A549 (cell line): ENCODE results near the gene ANKRD65. TPM values are rescaled to one million over a fixed set of nuclear protein-coding genes. Genes with fewer than 3 reads are reported as not detected.

Source experiments
- ATAC-seq, 2 experiments: fragments of 200-7000 bp in 1 of 2; fragments of >200 bp in 1 of 2; cut with Nextera tagmentation in 1 of 2; cut with Tn5 transposase in 1 of 2; 3 replicates each; pipeline versions ENCODE4 v1.8.0 to v1.9.1; 2018 to 2020; ENCODE audit warnings: mild to moderate bottlenecking in 1 of 2, moderate library complexity in 1 of 2
- CTCF ChIA-PET: fragments of 300-600 bp; sonication (Branson Sonifier 250); formaldehyde crosslinking; extraction: SDS; loops from one replicate; lab custom pipeline; 2021; ENCODE audit warnings: antibody characterized with exemption, inconsistent platforms; lab: Yijun Ruan, JAX
- POLR2A ChIA-PET: fragments of 350-600 bp; formaldehyde crosslinking; extraction: SDS; loops from one replicate; lab custom pipeline; 2021; ENCODE audit warnings: antibody characterized with exemption, inconsistent platforms; lab: Yijun Ruan, JAX
- DNase-seq, 2 experiments: peaks; one replicate each; pipeline versions ENCODE4 v3.0.0 to v3.0.0-alpha.2; 2011 to 2016; ENCODE audit warnings: low read depth in 1 of 2, low spot score in 1 of 2
- FAIRE-seq: peaks from 2 replicates; lab custom pipeline; 2011; peaks lifted over from hg19 to GRCh38; lab: Jason Lieb, UNC
- H3K27ac ChIP-seq, 2 experiments: fragments of >200 bp; sonication (Bioruptor Twin); formaldehyde crosslinking; 3 replicates each; pipeline ENCODE4 v1.5.1; 2016 to 2017
- H3K4me1 ChIP-seq: fragments of >200 bp; sonication (Bioruptor Twin); formaldehyde crosslinking; 3 replicates; pipeline ENCODE4 v1.6.1; 2016
- H3K4me2 ChIP-seq: fragments of >200 bp; sonication (Bioruptor Twin); formaldehyde crosslinking; 3 replicates; pipeline ENCODE4 v1.6.1; 2016
- H3K4me3 ChIP-seq: fragments of >200 bp; sonication (Bioruptor Twin); formaldehyde crosslinking; 3 replicates; pipeline ENCODE4 v1.5.1; 2016
- H3K9me3 ChIP-seq: fragments of >200 bp; sonication (Bioruptor Twin); formaldehyde crosslinking; 3 replicates; pipeline ENCODE4 v1.6.1; 2016
- ATOH8 ChIP-seq: fragments of 250-450 bp; sonication (Bioruptor Pico); IDR thresholded peaks from 2 replicates; pipeline ENCODE4 v1.5.0; 2020; ENCODE audit warnings: low read depth, mild to moderate bottlenecking, moderate library complexity
- CBX2 ChIP-seq: fragments of 200-600 bp; sonication (generic); IDR thresholded peaks from 2 replicates; pipeline ENCODE4 v1.6.1; 2016; ENCODE audit warnings: low read depth, mild to moderate bottlenecking, borderline replicate concordance
- CBX8 ChIP-seq: fragments of 200-600 bp; sonication (generic); IDR thresholded peaks from 2 replicates; pipeline ENCODE4 v1.6.1; 2016
- JUN ChIP-seq, 2 experiments: fragments of >200 bp; sonication (Bioruptor Twin); formaldehyde crosslinking; IDR thresholded peaks; 2 replicates in 1 of 2; 3 replicates in 1 of 2; pipeline ENCODE4 v1.6.1; 2016 to 2017
- KDM5A ChIP-seq: fragments of 200-600 bp; sonication (generic); IDR thresholded peaks from 2 replicates; pipeline ENCODE4 v1.6.1; 2016; ENCODE audit warnings: antibody characterized with exemption, mild to moderate bottlenecking
- POLR2AphosphoS2 ChIP-seq: conservative IDR thresholded peaks from 2 replicates; pipeline ENCODE4 v1.6.1; 2012; ENCODE audit warnings: low read length, improper control_type of control experiment, inconsistent platforms
- RAD21 ChIP-seq, 2 experiments: fragments of >200 bp in 1 of 2; sonication (Bioruptor Twin) in 1 of 2; formaldehyde crosslinking in 1 of 2; IDR thresholded peaks in 1 of 2; conservative IDR thresholded peaks in 1 of 2; 2 replicates in 1 of 2; 3 replicates in 1 of 2; pipeline ENCODE4 v1.6.1; 2012 to 2018; ENCODE audit warnings: inconsistent platforms in 1 of 2
- RARB ChIP-seq: fragments of 250-450 bp; sonication (Bioruptor Pico); IDR thresholded peaks from 2 replicates; pipeline ENCODE4 v1.8.0; 2021; ENCODE audit warnings: mild to moderate bottlenecking, moderate library complexity
- RCOR1 ChIP-seq: fragments of 150-350 bp; IDR thresholded peaks from 2 replicates; pipeline ENCODE4 v1.6.1; 2014; ENCODE audit warnings: antibody characterized with exemption, low read length, low read depth
- SMC3 ChIP-seq: fragments of >200 bp; sonication (Bioruptor Twin); formaldehyde crosslinking; IDR thresholded peaks from 3 replicates; pipeline ENCODE4 v1.6.1; 2018; ENCODE audit warnings: inconsistent platforms
- USF2 ChIP-seq: fragments of 450-650 bp; IDR thresholded peaks from 2 replicates; pipeline ENCODE4 v1.6.1; 2014; ENCODE audit warnings: antibody characterized with exemption
- WGBS: methylation state at CpG from one replicate; pipeline ENCODE4 v1.1.6; 2017; ENCODE audit errors: missing lambda C conversion rate; 5-methylcytosine and 5-hydroxymethylcytosine counted together
- polyA plus RNA-seq, 4 experiments: library from polyadenylated mRNA; depleted of rRNA in 3 of 4; stranded (reverse); fragments of >200 nt; fragmentation: RNase III in 1 of 4; extraction: RNeasy Plus Mini Kit Qiagen cat#74134 plus additional on column Dnase treatment in 1 of 4; gene quantifications; 2 replicates in 3 of 4; 3 replicates in 1 of 4; pipeline ENCODE4 v1.2.3, GENCODE V29; 2011 to 2017
- TF ChIP-seq, protein P1 (sequence below): fragments of 200-600 bp; sonication (generic); IDR thresholded peaks from 2 replicates; pipeline ENCODE4 v1.6.1; 2016; ENCODE audit warnings: antibody characterized with exemption, mild to moderate bottlenecking, moderate library complexity

Gene ANKRD65
- polyA plus RNA-seq, 2 of the 4 experiments (the other 2 are of a cell fraction) = 0.05 TPM; not detected in 1

DNA sequence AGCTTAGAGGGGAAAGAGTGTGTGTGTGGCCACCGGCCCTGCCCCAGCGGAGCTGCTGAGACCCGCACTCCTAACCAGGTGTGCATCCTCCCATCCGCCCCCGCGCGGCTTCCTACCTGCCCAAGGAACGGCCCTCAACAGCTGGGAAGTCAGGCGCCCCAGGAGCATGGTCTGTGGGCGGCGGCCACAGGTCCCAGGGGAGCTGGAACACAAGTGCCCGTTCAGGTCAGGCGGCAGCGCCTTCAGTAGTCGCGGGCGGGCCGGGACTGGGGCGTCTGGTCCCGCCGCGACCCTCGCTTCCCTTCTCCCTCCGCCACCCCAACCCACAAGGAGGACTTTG lies 46.5 kb downstream of the ANKRD65 start:
- H3K9me3 ChIP-seq = no peaks in the 10 kb centered on the region
- ATAC-seq (peak; percentile 0 to 2; a peak in 2 of 6 replicates), FAIRE-seq (no peak), DNase-seq (no peak)
- POLR2A ChIA-PET = interaction anchor here (0.6 to 2.3 kb wide), 5 partner anchors 10 to 130 kb away, joined by 3 to 20 read pairs (median 5); partner anchors contain the start of gene CCNL2
- 0% methylated on average over 1 of the region's 24 CpGs for WGBS
- H3K4me2 ChIP-seq = peak overlapping the region; percentile 89
- TF ChIP-seq USF2 (no peak), RCOR1 (no peak), RARB (CRISPR knock-in tag) (no peak), POLR2AphosphoS2 (no peak), RAD21 (conservative IDR thresholded peaks at IDR 0.05 in 1 of 2, IDR thresholded peaks at IDR 0.05 in 1 of 2) (no peak), JUN (IDR thresholded peaks at IDR 0.05) (no peak), ATOH8 (CRISPR knock-in tag) (no peak)
- TF ChIP-seq, protein P1, sequence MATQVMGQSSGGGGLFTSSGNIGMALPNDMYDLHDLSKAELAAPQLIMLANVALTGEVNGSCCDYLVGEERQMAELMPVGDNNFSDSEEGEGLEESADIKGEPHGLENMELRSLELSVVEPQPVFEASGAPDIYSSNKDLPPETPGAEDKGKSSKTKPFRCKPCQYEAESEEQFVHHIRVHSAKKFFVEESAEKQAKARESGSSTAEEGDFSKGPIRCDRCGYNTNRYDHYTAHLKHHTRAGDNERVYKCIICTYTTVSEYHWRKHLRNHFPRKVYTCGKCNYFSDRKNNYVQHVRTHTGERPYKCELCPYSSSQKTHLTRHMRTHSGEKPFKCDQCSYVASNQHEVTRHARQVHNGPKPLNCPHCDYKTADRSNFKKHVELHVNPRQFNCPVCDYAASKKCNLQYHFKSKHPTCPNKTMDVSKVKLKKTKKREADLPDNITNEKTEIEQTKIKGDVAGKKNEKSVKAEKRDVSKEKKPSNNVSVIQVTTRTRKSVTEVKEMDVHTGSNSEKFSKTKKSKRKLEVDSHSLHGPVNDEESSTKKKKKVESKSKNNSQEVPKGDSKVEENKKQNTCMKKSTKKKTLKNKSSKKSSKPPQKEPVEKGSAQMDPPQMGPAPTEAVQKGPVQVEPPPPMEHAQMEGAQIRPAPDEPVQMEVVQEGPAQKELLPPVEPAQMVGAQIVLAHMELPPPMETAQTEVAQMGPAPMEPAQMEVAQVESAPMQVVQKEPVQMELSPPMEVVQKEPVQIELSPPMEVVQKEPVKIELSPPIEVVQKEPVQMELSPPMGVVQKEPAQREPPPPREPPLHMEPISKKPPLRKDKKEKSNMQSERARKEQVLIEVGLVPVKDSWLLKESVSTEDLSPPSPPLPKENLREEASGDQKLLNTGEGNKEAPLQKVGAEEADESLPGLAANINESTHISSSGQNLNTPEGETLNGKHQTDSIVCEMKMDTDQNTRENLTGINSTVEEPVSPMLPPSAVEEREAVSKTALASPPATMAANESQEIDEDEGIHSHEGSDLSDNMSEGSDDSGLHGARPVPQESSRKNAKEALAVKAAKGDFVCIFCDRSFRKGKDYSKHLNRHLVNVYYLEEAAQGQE = no peak
- peaks cover 14% of the 10 kb centered on the region for H3K4me1 ChIP-seq
- CTCF ChIA-PET = interaction anchor here (0.6 to 2.6 kb wide), 8 partner anchors 9 to 130 kb away, joined by 3 to 10 read pairs (median 4); partner anchors contain the start of gene DVL1
- H3K27ac ChIP-seq = peak overlapping the region; percentile 96 to 98
- H3K4me3 ChIP-seq = peak overlapping the region; percentile 94

DNA sequence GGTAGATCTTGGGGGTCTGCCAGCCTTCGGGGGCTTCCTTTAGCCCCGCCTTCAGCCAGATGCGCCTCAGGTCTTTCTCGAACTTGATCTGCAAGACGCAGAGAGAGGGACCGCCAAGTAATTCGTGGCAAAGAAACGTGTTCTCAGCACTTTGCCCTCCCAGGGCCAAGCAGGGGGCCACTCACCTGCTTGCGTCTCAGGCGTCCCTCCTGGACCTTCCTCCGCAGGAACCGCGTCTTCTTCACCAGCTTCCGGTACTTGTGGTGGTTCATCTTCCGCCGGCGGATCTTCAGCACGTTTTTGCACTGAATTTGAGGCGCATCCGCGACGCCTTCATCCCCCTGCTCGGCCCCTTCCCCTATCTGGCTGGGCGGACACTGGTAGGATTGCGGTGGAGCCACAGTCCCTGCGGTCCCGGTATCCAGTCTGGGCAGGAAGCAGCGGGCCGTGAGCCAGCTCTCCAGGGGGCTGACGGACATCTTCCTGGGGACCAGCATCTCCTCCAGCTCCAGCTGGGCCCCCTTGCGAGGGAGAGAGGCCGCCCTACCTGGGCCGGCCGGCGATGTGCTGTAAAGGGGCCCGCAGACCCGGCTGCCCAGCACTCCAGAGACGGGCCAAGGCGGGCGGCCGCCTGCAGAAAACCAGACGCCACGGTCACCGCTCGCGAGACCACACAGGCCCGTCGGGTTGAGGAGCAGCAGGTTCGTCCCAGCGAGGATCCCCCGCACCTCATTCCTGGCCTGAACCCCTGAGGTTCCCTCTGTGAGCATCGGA lies 47.1 kb downstream of the ANKRD65 start:
- Histone ChIP-seq H3K4me1 (peaks cover 14% of the 10 kb centered on the region), H3K4me3 (peak overlapping the region; percentile 94), H3K4me2 (peak overlapping the region; percentile 89), H3K27ac (peak overlapping the region; percentile 96 to 98), H3K9me3 (no peaks in the 10 kb centered on the region)
- ChIA-PET POLR2A (interaction anchor here (2.3 kb wide), 1 partner anchor 25 kb away, joined by 20 read pairs; the partner anchor contains the start of gene CCNL2), CTCF (interaction anchor here (1.3 to 3.2 kb wide), 9 partner anchors 9 to 132 kb away, joined by 3 to 35 read pairs (median 5); partner anchors contain the start of gene DVL1)
- ATAC-seq (no peak), DNase-seq (no peak), FAIRE-seq (no peak)
- no peak for TF ChIP-seq RAD21 (conservative IDR thresholded peaks at IDR 0.05 in 1 of 2, IDR thresholded peaks at IDR 0.05 in 1 of 2)
- no peak for TF ChIP-seq CBX2
- WGBS = 70% methylated on average over 28 of the region's 52 CpGs

DNA sequence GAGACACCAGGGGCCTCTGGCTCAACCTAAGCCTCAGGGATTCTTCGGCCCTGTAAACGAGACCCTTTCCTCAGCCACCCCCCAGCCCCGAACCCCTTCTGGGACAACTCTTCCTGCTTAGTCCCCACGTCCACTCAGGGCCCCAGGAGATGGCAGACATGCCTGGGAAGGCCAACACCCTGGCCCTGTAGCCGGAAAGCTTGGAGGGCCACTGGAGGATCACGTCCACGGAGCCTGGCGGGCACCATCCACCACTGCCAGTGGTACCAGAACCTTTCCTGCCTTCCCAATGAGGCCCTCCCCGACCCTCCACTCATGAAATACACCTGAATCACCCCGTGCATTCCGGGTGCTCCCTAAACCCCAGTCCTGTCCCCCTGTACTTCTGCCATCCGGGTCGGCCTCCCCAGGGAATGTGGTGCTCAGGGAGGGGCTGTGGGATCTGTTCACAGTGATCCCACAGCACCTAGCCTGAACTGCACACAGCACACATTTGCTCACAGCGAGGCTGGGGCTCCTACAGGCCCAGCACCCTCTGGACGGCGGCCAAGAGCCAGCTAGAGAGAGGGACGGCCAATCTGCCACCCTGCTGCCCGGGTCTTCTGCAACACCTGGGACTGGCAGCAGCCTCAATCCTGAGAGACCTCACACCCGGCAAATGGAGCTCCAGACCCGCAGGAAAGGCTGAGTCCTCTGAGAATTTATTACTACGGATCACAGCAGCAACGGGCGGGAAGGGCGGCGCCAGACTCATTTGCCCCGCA lies 47.8 kb downstream of the ANKRD65 start:
- no peak for ATAC-seq
- Histone ChIP-seq H3K27ac (no peak overlapping the region), H3K4me2 (peak overlapping the region; percentile 89), H3K9me3 (no peaks in the 10 kb centered on the region), H3K4me3 (peak overlapping the region; percentile 94; the same call in 2 of the 3 replicates), H3K4me1 (peaks cover 14% of the 10 kb centered on the region)
- CTCF ChIA-PET = interaction anchor here (1.1 to 6.1 kb wide), 16 partner anchors 8 to 133 kb away, joined by 3 to 73 read pairs (median 6); partner anchors contain the start of gene DVL1
- POLR2A ChIA-PET = no interaction called here
- no peak for FAIRE-seq
- no peak for DNase-seq
- TF ChIP-seq KDM5A = no peak
- TF ChIP-seq RCOR1 = no peak
- no peak for TF ChIP-seq SMC3
- TF ChIP-seq, protein P1 = no peak
- no peak for TF ChIP-seq CBX8
- no peak for TF ChIP-seq JUN (IDR thresholded peaks at IDR 0.05)
- 86% methylated on average over 20 of the region's 26 CpGs for WGBS
